GM18505 (cell line): ENCODE measurements around the gene ESR2.
"Not testable (repeated sequence)": the region's sequence is repeated elsewhere in the genome, so short reads cannot be mapped to it uniquely, and the experiment has no call there.

Source experiments
- ATAC-seq: cut with Tn5 transposase; IDR thresholded peaks from one replicate; pipeline ENCODE4 v1.9.1; 2021; ENCODE audit not compliant: unreplicated experiment
- POLR2A ChIP-seq: IDR thresholded peaks from 4 replicates; pipeline ENCODE4 v1.6.1; 2011; ENCODE audit warnings: borderline replicate concordance; ENCODE audit not compliant: insufficient read depth, insufficient read length; ENCODE audit errors: extremely low read depth

The ESR2 gene

DNA sequence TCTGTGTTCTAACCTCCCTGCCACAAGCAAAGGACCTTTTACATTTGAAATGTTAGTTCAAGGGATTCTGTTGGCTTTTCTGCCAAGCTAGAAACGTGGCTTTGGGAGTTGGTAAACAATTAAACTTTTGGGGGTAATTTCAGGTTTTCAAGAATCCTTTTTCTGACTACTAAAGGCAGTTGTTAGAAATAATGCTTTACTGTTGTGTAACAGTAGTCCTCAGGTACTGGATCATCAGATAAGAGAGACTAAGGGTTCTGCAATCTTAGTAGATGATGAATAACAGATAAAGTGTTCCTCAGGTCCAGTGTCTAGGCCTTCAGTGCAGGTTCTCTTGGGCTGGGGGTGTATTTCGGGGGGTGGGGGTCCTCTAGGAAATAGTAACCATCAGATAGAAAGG is 249.1 kb downstream of the ESR2 start:
- TF ChIP-seq POLR2A = no peak
- ATAC-seq = no peak

DNA sequence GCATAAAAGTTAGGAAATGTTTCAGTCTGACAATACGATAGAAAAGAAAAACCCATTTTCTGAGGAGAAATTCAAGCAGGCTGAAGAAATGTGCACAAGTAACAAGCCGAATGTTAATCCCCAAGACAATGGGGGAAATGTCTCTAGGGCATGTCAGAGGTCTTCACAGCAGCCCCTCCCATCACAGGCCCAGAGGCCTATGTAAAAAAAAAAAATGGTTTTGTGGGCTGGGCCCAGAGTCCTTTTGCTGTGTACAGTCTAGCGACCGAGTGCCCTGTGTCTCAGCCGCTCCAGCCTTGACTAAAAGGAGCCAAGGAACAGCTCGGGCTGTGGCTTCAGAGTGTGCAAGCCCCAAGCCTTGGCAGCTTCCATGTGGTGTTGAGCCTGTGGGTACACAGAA is 250.9 kb downstream of the ESR2 start:
- not testable (repeated sequence) for ATAC-seq

DNA sequence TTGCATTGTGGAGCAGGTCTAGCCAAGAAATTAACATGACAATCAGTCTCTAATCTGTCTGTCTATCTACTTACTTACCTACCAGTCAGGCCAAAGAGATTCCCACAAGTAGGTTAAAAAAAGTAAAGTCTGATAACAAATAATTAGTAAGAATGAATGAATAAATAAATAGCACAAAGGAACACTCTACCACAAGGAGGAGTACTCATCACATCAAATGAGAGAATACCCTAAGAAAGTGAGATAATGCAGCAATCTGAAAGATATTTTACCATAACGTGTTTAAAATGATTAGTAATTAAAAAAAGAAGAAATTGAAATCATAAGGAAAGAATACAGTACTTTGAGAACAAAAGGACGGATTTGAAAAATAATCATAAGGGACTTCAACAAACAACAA is 254.1 kb downstream of the ESR2 start:
- ATAC-seq = no peak
- no peak for TF ChIP-seq POLR2A

DNA sequence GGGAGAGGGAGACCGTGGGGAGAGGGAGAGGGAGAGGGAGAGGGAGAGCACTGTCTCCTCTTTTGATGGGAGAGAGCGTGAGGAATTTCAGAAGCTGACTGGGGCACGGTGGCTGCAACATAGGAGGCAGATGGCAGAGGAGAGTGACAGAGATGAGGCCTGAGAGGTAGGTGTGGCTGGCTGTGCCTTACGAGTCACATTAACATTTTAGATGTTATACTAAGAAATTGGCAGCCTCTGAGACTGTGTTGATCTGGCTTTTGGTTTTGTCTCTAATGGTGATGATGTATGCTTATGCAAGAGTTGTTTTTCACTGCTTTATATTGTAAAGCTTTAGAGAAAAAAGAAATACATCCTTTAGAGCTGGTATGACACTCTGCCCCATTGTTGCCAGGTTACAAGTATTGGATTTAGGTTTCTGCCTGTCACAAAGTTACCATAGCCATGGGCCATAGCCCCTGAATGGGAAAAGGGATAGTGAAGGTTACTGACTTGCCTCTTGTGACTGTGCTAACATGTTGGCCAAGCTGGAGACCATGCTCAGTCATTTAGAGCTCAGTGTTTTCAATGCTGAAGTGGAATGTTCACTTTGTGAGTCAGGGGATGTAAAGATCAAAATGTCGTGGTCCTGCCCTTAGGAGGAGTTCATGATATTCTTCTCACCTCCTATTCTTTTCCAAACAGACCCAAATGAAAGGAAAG is 255.2 kb downstream of the ESR2 start:
- ATAC-seq = no peak
- TF ChIP-seq POLR2A = no peak

- ATAC-seq = not testable (repeated sequence)
Measured at GRCh38 chr14:64037869-64038745, 256.1 kb downstream of the ESR2 start.

DNA sequence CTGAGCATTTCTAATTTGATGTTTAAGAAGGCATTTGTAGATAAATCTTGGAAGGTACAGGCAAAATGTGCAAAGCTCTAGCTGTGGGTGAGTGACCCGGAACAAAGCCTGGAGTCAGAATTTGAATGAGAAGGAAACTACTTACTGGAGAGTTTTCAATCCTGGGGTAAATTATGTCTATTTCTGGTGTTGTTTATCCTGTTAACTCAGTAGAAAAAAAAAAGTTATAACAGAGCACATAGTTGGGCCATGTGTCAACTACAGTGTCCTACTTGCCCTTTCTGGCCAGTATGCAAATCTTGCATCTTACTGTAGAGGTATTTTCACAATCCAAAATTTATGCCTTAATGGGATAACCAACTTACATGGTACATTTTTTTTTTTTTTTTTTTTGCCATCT is 259.0 kb downstream of the ESR2 start:
- TF ChIP-seq POLR2A = no peak
- ATAC-seq = no peak
